ENCODE measurements around the gene PAWR.
"Not testable (repeated sequence)": the region's sequence is repeated elsewhere in the genome, so short reads cannot be mapped to it uniquely, and the experiment has no call there.

PAWR gene

DNA sequence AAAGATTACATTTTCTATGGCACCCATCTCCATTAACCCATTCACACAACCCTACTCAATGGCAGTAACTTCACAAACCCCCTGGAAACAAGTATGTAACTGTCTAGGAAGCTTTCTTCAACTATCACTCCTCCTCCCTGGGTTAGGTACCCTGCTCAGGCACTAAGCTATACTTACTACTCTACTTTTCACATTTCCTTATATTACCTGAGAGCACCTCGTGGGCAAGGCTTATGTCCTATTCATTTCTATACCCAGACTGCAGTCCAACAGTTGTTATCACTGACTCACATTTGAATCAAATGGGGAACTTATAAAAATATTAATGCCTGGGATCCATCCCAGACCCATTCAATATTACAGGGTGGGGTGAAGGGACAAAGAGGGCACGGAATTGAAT is 4.6 kb downstream of the PAWR start:
- DNase-seq = no peak

DNA sequence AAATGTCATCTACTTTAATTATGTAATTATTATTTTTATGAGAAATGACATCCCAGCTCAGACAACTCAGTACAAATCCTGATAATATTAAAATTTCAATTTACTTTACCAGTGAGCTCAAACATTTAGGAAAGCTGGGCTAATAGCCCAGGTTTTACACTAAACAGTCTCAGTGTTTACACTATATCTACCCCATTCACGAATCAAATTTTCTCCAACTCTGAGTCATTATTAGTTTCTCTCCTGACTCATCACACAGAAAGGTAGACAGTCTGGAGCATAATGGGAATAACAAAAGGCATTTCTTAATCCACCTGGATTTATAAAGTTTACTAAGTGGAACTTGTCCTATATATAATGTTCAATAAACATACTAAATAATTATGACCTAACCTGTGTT is 5.7 kb downstream of the PAWR start:
- DNase-seq = no peak

DNA sequence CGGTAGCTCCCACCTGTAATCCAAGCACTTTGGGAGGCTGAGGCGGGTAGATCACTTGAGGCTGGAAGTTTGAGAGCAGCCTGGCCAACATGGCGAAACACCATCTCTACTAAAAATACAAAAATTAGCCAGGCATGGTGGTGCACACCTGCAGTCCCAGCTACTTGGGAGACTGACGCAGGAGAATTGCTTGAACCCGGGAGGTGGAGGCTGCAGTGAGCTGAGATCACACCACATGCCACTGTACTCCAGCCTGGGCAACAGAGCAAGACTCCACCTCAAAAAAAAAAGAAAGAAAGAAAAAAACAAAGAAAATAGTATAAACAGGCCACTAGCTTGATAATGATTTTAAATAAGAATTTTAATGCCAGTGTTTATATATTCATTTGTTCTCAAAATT is 6.4 kb downstream of the PAWR start:
- DNase-seq = not testable (repeated sequence)

DNA sequence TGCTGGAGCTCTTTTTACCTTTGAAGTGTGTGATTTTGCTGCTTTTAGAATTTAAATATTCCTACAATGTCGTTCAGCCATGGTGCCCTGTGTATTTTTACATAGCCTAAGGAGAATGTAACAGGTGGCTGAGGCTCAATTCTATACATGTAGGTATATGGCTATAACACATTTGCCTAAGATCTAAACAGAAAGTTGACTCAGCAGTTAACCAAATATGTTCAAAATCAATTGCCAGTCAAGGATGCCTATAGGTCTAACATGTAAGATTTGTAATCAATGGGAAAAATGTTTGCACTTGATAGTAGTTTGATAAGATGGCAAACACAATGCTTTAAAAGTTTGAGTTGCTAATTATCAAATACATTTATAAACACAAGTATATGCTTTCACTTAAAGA is 8.2 kb downstream of the PAWR start:
- DNase-seq = no peak

DNA sequence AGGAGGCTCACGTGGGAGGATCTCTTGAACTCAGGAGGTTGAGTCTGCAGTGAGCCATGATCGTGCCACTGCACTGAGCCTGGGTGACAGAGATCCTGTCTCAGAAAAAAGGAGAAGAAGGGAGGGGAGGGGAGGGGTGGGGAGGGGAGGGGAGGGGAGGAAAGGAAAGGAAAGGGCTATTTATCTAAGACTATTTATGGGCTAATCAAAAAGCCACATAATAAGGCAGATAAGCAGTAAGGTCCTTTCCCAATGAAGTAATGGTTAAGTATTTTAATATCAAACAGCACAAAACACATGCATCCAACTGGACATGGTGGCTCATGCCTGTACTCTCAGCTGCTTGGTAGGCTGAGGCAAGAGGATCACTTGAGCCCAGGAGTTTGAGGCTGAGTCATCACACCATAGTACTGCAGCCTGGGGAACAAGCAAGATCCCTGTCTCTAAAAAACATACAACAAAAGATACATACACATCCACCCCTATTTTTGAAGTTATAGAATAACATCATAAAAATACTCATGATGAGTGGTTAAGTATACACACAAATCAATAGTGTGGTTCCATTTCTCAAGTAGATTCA is 9.7 kb downstream of the PAWR start:
- DNase-seq = no peak

DNA sequence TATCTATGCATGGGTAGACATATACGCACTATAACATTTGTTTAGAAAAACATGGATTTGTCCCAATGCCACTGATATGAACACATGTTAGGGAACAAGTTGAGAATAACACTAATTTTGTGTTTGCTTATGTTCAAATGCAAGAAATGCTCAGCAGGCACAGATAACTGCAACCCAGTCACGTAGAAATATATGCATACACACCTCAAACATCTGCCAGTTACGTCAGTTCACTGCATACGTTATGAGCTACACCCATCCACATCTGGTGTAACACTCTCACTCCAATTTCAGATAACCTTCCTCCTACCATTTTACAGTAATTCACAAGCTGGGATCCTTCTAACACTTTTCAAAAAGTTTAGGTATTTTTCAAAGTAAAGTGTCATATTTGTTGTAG is 10.7 kb downstream of the PAWR start:
- no peak for DNase-seq

DNA sequence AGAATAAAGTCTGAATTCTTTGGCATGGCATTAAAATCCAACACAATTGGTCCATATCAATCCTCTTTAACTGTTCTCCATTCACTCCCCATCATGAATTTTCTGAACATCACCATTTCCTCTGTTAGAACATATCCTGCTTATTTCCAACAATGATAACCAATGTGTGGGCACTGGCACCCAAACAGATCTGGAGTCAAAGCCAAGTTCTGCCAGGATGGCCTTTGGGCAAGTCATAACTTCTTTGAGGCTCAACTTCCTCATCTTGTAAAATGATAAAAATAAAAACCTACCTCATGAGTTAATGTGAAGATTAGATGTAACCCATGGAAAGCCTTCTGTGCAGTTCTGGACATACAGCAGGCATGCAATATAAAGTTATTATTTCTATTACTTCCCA is 12.5 kb downstream of the PAWR start:
- DNase-seq = no peak

DNA sequence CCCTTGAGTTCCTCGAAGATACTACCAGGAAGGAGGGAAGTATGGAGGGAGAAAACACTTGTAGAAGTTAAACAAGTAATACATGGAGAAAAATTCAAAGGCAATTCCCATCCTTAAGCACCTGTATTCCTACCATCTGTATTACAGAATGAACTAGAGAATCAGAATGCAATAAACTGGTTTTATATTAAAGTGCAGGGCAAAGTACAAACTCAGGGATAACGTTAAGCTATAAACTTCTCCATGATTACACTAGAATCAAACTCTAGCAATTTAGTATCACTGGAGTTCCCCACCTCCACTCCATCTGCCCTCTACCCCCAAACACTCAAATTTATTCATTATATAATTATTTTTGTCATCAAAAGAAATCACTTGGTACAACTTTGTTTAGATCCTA is 13.1 kb downstream of the PAWR start:
- no peak for DNase-seq

DNA sequence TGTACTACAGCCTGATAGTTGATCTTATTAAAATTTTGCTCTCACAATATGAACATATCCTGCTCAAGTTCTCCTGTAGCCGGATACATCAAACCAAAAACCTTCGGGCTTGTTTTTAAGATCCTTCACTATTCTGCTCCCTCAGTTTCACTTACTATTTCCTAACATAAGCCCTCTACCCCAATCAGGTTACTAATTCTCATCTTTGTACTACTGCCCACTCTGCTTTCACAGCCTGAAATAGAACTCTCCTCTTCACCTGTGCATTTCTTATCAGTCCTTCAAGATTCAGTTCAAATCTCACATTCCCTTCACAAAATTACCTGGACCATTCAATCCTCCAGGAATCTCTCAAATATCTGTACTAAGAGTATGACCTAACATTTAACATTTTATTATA is 14.2 kb downstream of the PAWR start:
- no peak for DNase-seq

DNA sequence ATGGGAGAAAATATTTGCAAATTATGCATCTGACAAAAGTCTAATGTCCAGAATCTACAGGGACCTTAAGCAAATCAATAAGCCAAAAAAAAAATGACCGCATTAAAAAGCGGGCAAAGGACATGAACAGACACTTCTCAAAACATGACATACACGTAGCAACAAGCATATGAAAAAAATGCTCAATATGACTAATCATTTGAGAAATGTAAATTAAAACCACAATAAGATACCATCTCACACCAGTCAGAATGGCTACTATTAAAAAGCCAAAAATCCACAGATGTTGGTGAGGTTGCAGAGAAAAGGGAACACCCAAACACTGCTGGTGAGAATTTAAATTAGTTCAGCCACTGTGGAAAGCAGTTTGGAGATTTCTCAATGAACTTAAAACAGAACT is 16.1 kb downstream of the PAWR start:
- no peak for DNase-seq

DNA sequence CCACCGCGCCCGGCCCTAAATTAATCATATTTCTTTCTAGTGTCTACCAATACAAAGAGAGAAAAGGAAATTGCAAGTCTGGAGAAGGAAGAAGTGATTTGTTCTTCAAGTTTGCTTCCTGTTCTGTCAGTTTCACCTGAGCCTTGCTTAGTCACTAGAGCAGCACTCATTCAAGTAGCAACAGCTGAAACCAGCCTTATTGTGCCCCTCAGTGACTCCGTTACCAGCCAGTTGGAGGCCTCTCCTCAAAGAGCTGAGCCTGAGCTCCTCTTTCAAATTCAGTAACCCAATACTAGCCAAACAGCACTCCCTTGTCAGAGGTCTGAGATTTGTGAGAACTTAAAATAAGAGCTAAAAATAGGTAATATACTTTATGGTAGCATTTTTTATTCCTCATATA is 17.4 kb downstream of the PAWR start:
- no peak for DNase-seq

DNA sequence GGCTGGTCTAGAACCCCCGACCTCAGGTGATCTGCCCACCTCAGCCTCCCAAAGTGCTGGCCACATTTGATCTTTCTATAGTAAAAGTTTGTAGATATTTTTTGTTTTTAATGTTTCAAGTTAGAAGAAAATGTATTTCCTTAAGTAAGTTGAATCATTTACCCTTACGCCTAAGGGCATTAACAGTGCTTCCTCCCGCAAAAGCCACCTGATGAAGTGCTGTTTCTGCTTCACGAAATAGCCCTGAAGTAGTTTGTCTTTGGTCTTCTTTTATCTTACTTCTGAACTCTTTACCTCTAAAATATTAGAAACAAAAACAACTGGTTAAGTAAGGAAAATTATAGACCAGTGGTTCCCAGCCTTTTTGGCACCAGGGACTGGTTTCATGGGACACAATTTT is 22.7 kb downstream of the PAWR start:
- DNase-seq = no peak

DNA sequence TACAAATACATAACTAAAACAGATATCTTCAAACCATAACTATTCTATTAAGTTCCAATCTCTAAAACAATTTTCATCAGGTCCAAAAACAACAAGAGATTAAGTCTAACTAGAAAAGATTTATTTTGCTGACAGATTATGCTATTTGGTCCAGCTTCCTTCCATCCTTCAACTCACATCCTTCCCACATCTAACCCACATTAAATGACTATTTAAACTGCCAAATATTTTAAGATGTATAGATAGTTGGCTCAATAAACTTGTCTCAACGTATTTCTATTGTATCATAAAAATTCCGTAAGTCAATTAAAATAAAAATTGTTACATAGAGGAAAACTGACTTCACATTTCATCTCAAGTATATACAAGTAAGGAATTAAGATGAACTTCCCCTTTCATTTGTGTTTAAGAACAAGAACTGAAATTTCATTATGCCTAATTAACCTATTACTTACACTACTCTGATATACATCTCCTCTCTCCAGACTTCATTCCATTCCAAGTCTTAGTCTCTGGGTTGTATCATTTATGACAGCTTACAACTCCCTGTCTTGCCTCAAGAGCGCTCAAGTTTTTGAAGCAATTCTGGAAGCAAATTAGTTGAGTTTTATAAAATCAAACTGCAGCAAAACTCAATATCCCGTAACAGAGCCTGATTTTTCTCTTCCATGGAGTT is 25.4 kb downstream of the PAWR start:
- DNase-seq = no peak

DNA sequence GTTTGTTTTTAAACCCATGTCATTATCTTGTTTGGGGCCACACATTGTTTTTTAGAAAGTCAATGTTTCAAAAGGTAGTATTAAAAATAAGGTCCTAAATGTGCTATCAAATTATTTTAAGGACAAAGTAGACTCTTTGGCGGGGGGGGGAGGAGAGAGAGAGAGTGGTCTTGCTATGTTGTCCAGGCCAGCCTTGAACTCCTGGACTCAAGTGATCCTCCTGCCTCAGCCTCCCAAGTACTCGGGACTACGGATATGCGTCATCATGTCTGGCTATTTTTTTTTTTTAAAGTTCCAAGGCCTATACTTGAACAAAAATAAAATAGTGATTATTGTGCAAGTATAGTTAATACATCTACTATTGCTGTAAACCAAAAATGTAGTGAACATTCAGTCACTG is 26.2 kb downstream of the PAWR start:
- DNase-seq = no peak

DNA sequence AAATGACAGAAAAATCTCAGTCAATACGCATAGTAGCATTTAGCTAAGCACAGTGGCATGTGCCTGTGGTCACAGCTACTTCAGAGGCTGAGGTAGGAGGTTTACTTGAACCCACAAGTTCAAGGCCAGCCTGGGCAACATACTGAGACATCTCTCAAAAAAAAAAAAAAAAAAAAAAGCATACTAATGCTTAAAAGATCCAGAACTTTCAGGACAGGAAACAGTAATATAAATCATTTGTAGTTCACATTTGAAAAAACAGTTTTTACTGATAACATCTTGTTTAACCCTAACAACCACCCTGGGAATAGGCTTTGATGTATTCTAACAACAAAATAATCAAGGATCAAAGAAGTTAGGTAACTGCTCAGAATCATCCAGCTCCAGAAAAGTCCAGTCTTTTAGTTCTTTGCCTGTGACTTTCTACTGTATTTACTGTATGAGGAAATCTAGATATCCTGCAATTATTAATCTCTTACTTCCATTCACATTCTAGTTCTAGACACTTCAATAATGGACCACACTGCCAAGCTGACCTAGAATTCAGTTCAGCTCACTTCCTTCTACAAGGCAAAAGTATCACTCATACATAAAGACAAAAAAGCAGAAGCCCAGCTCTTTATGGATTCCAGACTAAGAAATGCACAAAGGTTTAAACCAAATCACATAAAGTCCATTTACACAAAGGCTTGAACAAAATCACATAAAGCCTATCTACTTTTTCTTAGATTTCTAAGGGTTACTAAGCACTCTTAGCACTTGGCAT is 28.5 kb downstream of the PAWR start:
- DNase-seq = no peak

DNA sequence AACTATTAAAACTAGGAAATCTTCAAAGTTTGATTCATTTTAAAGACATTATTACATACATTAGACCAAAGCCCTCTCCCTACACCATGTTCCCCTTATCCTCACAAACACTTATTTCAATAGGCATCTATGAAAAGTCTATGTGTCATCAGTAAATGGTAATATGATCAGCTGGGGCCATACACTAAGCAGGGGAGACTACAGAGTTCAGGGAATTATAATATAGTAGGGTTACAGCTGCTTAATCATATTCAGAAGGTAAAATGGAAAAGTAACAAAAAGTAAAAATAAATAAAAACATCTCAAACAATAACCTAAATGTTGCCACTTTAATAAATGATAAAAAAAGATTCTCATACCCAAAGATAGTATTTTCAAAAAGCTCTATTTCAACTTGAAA is 29.1 kb downstream of the PAWR start:
- DNase-seq = no peak

DNA sequence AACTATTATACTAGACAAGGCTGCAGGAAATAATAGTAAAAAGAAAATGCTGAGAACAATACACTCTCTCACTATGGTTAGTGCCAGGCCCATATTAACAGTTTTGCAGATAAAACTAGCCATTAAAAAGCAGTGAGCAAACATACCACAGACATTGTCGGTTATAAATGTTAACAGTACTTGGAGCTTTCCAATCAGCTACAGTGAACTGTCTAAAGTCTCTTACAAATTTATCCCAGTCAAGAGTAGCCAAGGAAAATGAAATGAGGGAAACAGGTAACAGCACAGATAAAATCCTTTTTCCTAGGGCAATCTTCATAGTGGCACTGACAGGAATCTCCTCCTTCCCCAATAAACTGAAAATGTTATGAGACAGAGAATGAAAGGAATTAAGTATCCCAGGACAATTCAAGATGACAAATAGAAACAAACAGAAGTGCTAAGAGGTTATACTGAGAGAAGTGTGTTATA is 30.8 kb downstream of the PAWR start:
- no peak for DNase-seq

DNA sequence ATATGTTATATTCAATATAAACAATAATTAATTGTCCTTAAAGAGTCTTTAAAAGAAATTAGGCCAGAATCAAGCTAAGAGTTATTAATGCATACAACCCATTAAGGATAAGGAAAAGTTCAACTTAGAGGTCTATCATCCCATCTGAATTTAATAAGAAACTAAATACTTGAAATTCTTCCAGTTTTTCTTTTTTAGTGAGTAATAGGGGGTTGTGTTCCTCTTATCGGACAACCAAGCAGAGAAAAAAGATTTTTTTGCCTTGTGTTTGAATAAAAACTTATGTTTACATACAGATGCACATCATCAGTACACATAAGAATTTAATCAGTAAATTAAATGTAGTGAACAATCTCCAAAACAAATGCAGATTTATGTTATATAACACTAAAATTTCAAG is 32.5 kb downstream of the PAWR start:
- DNase-seq = no peak

DNA sequence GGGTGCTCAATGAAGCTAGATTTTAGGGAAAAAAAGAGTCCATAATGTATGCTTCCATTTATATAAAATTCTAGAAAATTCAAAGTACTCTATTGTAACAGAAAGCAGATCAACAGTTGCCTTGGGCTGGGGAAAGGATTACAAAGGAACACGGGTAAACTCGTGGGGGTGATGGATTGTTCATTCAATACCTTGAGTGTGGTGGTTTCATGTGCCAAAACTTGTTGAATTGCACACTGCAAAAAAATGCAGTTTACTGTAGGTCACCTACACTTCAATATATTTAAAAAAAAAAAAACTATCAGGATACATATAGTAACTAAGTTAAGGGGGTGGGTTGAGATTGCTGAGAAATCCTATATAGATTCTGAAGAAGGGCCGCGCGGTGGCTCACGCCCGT is 33.6 kb downstream of the PAWR start:
- no peak for DNase-seq

DNA sequence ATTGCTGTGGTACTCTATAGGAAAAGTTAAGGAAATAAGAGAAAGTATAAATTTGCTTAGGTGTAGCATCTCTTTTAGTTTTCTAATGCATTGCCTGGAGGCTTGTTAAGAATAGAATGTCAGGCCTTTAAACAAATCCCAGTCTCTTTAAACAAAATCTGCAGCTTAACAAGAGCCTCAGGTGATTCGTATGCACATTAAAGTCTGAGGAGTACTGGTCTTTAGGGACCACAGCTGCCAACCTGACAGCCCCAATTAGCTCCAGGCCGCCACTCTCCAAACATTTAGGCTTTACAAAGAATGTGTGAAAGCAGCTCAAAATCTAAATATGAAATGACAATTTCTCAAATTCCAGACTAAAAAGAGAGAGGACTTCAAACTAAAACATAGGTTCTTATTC is 35.7 kb downstream of the PAWR start:
- no peak for DNase-seq

DNA sequence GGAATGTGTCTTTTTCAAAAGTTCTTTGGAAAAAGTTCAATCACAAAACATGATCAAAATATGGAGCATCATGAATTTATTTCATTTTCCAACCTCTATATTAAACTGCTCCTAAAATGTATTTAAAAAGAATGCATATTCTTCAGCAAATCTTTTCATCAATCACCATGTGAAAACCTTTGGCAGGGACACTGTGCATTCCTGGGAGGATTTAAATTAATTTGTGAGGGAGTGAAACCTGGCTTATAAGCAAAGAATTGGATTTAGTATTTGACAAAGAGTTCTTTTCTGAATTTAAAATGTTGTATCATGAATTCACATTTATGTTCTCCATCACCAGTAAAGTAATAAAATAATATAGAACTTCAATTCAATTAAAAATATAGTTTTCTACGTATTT is 38.2 kb downstream of the PAWR start:
- no peak for DNase-seq

DNA sequence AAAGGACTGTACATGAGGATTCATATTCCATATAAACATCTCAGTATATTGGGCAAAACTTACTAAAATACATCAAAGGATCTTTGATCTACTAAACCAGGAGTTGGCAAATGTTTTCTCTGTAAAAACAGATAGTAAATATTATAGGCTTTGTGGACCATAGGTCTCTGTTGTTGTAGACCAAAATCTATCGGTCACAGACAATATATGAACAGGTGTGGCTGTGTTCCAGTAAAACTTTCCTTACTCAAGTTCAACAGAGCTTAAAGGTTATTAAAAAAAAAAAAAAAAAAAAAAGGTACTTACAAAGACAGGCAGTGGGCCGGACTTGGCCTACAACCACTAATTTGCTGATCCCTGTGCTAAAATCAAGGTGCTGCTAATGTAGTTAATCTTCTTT is 40.3 kb downstream of the PAWR start:
- DNase-seq = no peak

DNA sequence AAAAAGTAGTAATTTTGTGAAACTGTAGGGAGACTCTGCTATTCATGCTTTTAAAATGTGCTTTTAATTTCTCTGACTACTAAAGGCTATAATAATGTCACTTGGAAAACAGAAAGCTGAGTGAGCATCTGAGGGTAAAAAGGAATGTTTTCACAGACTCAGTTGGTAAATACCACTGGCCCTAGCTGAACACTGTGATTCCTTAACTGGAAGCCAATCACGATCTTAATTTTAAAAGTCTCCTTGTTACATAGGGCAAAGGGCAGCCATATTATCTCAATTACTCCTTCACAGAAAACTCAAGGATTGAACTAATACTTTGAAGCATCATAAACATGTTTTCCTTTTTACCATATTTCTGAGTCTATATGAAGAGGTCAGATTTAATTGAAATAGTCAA is 41.9 kb downstream of the PAWR start:
- no peak for DNase-seq

DNA sequence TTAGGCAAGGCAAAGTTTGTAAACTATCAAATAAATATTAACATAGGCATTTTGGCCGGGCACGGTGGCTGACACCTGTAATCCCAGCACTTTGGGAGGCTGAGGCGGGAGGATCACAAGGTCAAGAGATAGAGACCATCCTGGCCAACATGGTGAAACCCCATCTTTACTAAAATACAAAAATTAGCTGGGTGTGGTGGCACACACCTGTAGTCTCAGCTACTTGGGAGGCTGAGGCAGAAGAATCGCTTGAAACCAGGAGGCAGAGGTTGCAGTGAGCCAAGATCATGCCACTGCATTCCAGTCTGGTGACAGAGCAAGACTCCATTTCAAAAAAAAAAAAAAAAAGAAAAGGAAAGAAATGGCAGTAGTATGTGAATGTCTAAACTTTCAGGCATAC is 43.9 kb downstream of the PAWR start:
- not testable (repeated sequence) for DNase-seq

DNA sequence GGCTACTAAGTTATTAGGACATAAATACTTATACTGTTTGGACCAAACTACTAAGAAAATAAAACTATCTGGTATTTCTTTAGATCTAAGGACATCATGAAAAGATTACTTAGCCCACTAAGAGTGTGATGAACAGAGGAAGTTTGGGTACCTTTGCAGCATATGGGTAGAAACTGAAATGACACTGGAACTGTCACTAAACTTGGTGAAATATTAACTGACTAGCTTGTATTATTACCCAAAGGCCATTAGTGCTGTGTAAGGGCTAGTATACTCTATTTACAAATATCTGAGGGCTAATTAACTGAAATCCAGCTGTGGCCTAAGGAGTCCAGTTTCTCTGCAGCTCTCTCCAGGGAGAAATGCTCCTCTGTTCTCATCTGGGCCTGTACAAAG is 45.5 kb downstream of the PAWR start:
- no peak for DNase-seq
